Measurements from ENCODE around the gene RFX6.

Gene RFX6

GRCh38 chr6:116922853-116923548 is 46.0 kb downstream of the RFX6 start:
- no peak for DNase-seq

GRCh38 chr6:116924245-116924644 is 47.2 kb downstream of the RFX6 start:
- DNase-seq: no peak

GRCh38 chr6:116925088-116925794 is 48.2 kb downstream of the RFX6 start:
- DNase-seq: no peak

- no peak for DNase-seq
Measured at GRCh38 chr6:116928677-116929076, 51.6 kb downstream of the RFX6 start.

- no peak for DNase-seq
Measured at GRCh38 chr6:116929825-116930224, 52.8 kb downstream of the RFX6 start.

GRCh38 chr6:116931456-116931855 is 54.4 kb downstream of the RFX6 start:
- DNase-seq: no peak

GRCh38 chr6:116932496-116932895 is 55.5 kb downstream of the RFX6 start:
- DNase-seq: no peak

- no peak for DNase-seq
Measured at GRCh38 chr6:116933485-116933884, 56.4 kb downstream of the RFX6 start.

- DNase-seq: no peak
Measured at GRCh38 chr6:116938305-116938704, 61.3 kb downstream of the RFX6 start.

- no peak for DNase-seq
Measured at GRCh38 chr6:116941727-116942126, 64.7 kb downstream of the RFX6 start.

- no peak for DNase-seq
Measured at GRCh38 chr6:116945809-116946208, 68.8 kb downstream of the RFX6 start.

- DNase-seq: no peak
Measured at GRCh38 chr6:116948533-116949304, 71.7 kb downstream of the RFX6 start.

GRCh38 chr6:116949964-116950363 is 72.9 kb downstream of the RFX6 start:
- no peak for DNase-seq

GRCh38 chr6:116954335-116954734 is 77.3 kb downstream of the RFX6 start:
- no peak for DNase-seq

GRCh38 chr6:116954938-116955337 is 77.9 kb downstream of the RFX6 start:
- no peak for DNase-seq

- no peak for DNase-seq
Measured at GRCh38 chr6:116955773-116956172, 78.7 kb downstream of the RFX6 start.

GRCh38 chr6:116963972-116964371 is 86.9 kb downstream of the RFX6 start:
- no peak for DNase-seq

GRCh38 chr6:116966675-116967576 is 89.9 kb downstream of the RFX6 start:
- no peak for DNase-seq

- DNase-seq: peak; percentile 18
Measured at GRCh38 chr6:116969211-116969863, 92.3 kb downstream of the RFX6 start.

GRCh38 chr6:116971959-116972358 is 94.9 kb downstream of the RFX6 start:
- DNase-seq: peak; percentile 21

GRCh38 chr6:116973976-116974375 is 96.9 kb downstream of the RFX6 start:
- no peak for DNase-seq

All from stimulated activated CD4-positive, alpha-beta T cell treated with anti-CD3 and anti-CD28 coated beads, Interleukin-15, amount 100 ng/mL, for 24 hours (primary cell).